K562 (cell line): ENCODE measurements around the gene FGD6. TPM values are rescaled to one million over a fixed set of nuclear protein-coding genes. Genes with fewer than 3 reads are reported as not detected.

Experiments used
- CREB1 ChIP-seq, 2 experiments: sonication (generic) in 1 of 2; formaldehyde crosslinking in 1 of 2; IDR thresholded peaks; 2 replicates each; pipeline versions ENCODE4 v1.6.1 to v1.8.0; 2012 to 2022; ENCODE audit warnings: inconsistent platforms in 1 of 2, mild to moderate bottlenecking in 1 of 2, missing genetic modification reagents in 1 of 2, moderate library complexity in 1 of 2
- ERF ChIP-seq: fragments of 450-650 bp; formaldehyde crosslinking; IDR thresholded peaks from 2 replicates; pipeline ENCODE4 v1.4.0; 2020; ENCODE audit warnings: mild to moderate bottlenecking, mixed read lengths
- RNF2 ChIP-seq: sonication (generic); IDR thresholded peaks from 2 replicates; pipeline ENCODE4 v1.6.1; 2016
- SAFB ChIP-seq: fragments of 200-400 bp; formaldehyde crosslinking; IDR thresholded peaks from 2 replicates; pipeline ENCODE4 v1.6.1; 2017; ENCODE audit warnings: low read depth, low read length, borderline replicate concordance
- STAT6 ChIP-seq: sonication (generic); formaldehyde crosslinking; IDR thresholded peaks from 2 replicates; pipeline ENCODE4 v1.8.1; 2023; ENCODE audit warnings: mild to moderate bottlenecking, missing genetic modification reagents
- TBL1XR1 ChIP-seq, 2 experiments: IDR thresholded peaks; 2 replicates each; pipeline ENCODE4 v1.6.1; 2012; ENCODE audit warnings: improper control_type of control experiment in 2 of 2, low read length in 2 of 2, mild to moderate bottlenecking in 1 of 2
- USF2 ChIP-seq: sonication (generic); formaldehyde crosslinking; IDR thresholded peaks from 2 replicates; pipeline ENCODE4 v1.5.0; 2020; ENCODE audit warnings: missing genetic modification reagents
- ZNF592 ChIP-seq: fragments of 450-650 bp; IDR thresholded peaks from 2 replicates; pipeline ENCODE4 v1.6.1; 2017; ENCODE audit warnings: antibody characterized with exemption, mild to moderate bottlenecking
- ZSCAN32 ChIP-seq: fragments of 450-650 bp; formaldehyde crosslinking; IDR thresholded peaks from 2 replicates; pipeline ENCODE4 v1.4.0; 2020; ENCODE audit warnings: mild to moderate bottlenecking, moderate library complexity
- polyA plus RNA-seq, 8 experiments: library from polyadenylated mRNA; depleted of rRNA in 4 of 8; stranded (reverse) in 5 of 8; unstranded in 3 of 8; fragments of >200 nt; fragmentation: Nextera tagmentation in 2 of 8; fragmentation: Illumina TruSeq in 1 of 8; extraction: Ambion mirVana in 2 of 8; extraction: Trizol in 1 of 8; gene quantifications; 2 replicates each; pipeline versions ENCODE4 v1.2.1 to v1.2.3, GENCODE V29; 2011 to 2014; ENCODE audit warnings: inconsistent platforms in 1 of 8, missing spikeins in 1 of 8
- total RNA-seq, 7 experiments: library from RNA; depleted of rRNA in 6 of 7; stranded (reverse); fragments of >200 nt in 6 of 7; fragmentation: Illumina TruSeq in 2 of 7; extraction: Trizol in 2 of 7; gene quantifications; 2 replicates each; pipeline versions ENCODE4 v1.2.1 to v1.2.3, GENCODE V29; 2011 to 2021; ENCODE audit warnings: low replicate concordance in 1 of 7

Gene FGD6
- total and polyA plus RNA-seq, 9 of the 15 experiments (the other 6 are each of a cell fraction or from before 2014, with no cell fraction given), result 1.5 to 11.1 (median 5.8) TPM

- TF ChIP-seq ZSCAN32 (CRISPR knock-in tag), result no peak
- peak; percentile 91 for TF ChIP-seq CREB1 (IDR thresholded peaks at IDR 0.05)
- TF ChIP-seq CREB1 (CRISPR knock-in tag; IDR thresholded peaks at IDR 0.05), result peak; percentile 91
- TF ChIP-seq TBL1XR1 (IDR thresholded peaks at IDR 0.05; ENCODE audit: low read length in 2 of 2), result peak in 1 of 2 experiments; percentile 50; a peak in 2 of 4 replicates
- TF ChIP-seq ZNF592, result peak; percentile 41; the same call in 1 of the 2 replicates
- TF ChIP-seq SAFB, result no peak
- TF ChIP-seq RNF2, result peak; percentile 69; the same call in 1 of the 2 replicates
- peak; percentile 33 for TF ChIP-seq USF2 (CRISPR knock-in tag)
- no peak for TF ChIP-seq ERF (CRISPR knock-in tag)
- no peak for TF ChIP-seq STAT6
Measured at GRCh38 chr12:95217377-95218149, at the start of gene FGD6, which contains the start of gene VEZT (continued).
